Pulmonary artery endothelial cell (primary cell): ENCODE data around the gene NME4. TPM values are rescaled to one million over a fixed set of nuclear protein-coding genes. Genes with fewer than 3 reads are reported as not detected.
"Not testable (repeated sequence)": the region's sequence is repeated elsewhere in the genome, so short reads cannot be mapped to it uniquely, and the experiment has no call there.

Source experiments
- DNase-seq: peaks from one replicate; pipeline ENCODE4 v3.0.0-alpha.2; 2011; ENCODE audit warnings: low read depth, low spot score
- total RNA-seq: library from RNA; depleted of rRNA; stranded (reverse); fragments of >200 nt; gene quantifications from 2 replicates; pipeline ENCODE4 v1.2.3, GENCODE V29; 2014

The NME4 gene
- total RNA-seq = 42.2 and 87.8 TPM in 2 replicates

GRCh38 chr16:397135-397661, at the start of gene NME4:
Gene NME4, plus strand, starts transcription at chr16:397199. Its CDS starts 24 bp downstream, at chr16:397223.
- DNase-seq = no peak

GRCh38 chr16:347203-347602, 49.8 kb upstream of the NME4 start:
- no peak for DNase-seq

GRCh38 chr16:348495-348894, 48.5 kb upstream of the NME4 start:
- not testable (repeated sequence) for DNase-seq

GRCh38 chr16:349211-349610, 47.8 kb upstream of the NME4 start:
- DNase-seq = no peak

- DNase-seq = no peak
These were observed 46.8 kb upstream of the NME4 start for GRCh38 chr16:350203-350602.

- DNase-seq = no peak
These were observed 45.0 kb upstream of the NME4 start for GRCh38 chr16:351804-352520.

- DNase-seq = peak; percentile 48
These were observed 44.2 kb upstream of the NME4 start, which contains the start of gene AXIN1 for GRCh38 chr16:352547-353403. Gene AXIN1, minus strand, starts transcription at chr16:352723. Its CDS starts 5,698 bp downstream, at chr16:347025.

GRCh38 chr16:353404-354290, 43.4 kb upstream of the NME4 start:
- DNase-seq = no peak

GRCh38 chr16:354291-354881, 42.6 kb upstream of the NME4 start:
- no peak for DNase-seq

- DNase-seq = no peak
These were observed 42.0 kb upstream of the NME4 start for GRCh38 chr16:354971-355461.

GRCh38 chr16:356741-357140, 40.3 kb upstream of the NME4 start:
- no peak for DNase-seq

- no peak for DNase-seq
These were observed 37.8 kb upstream of the NME4 start for GRCh38 chr16:359067-359763.

- DNase-seq = no peak
These were observed 36.9 kb upstream of the NME4 start for GRCh38 chr16:359871-360697.

- no peak for DNase-seq
These were observed 36.2 kb upstream of the NME4 start for GRCh38 chr16:360698-361336.

- no peak for DNase-seq
These were observed 35.6 kb upstream of the NME4 start for GRCh38 chr16:361341-361871.

GRCh38 chr16:361872-362701, 34.9 kb upstream of the NME4 start:
- DNase-seq = peak; percentile 32

GRCh38 chr16:362702-362999, 34.3 kb upstream of the NME4 start:
- not testable (repeated sequence) for DNase-seq
